ENCODE measurements around the gene PPP1R1A. TPM values are rescaled to one million over a fixed set of nuclear protein-coding genes. Genes with fewer than 3 reads are reported as not detected.
A peak's percentile ranks its signal among the peaks of the same experiment; 100 is the strongest.

The PPP1R1A gene
- total RNA-seq (1 to 10 TPM in 1 of 7 donors, not detected in 6; 2.1 TPM), polyA plus RNA-seq (under 1 TPM; 0.09 to 0.58 (median 0.24) TPM)
- long read RNA-seq, donor 1, partial matches to known transcripts, result 0 of 2 reads
- long read RNA-seq, donor 1, other reads (novel, unspliced or antisense), result 0 of 2 reads
- long read RNA-seq, donor 2, partial matches to known transcripts, result 0 of 2 reads
- long read RNA-seq, donor 2, other reads (novel, unspliced or antisense), result 0 of 2 reads

- Histone ChIP-seq H3K27ac (no peak within 1 kb of the TSS), H3K27me3 (replicated peaks in 1 of 7) (peaks cover 0 to 88% (median 28%) of the 10 kb centered on the region in 7 donors), H3K4me1 (peaks cover 0 to 16% (median 9%) of the 10 kb centered on the region in 6 donors), H3K9me3 (no peaks in the 10 kb centered on the region), H3K36me3 (no peaks in the 10 kb centered on the region), H3K4me3 (peak within 1 kb of the TSS in 7 of 8 donors; percentile 6 to 63 (median 23))
- no peak for TF ChIP-seq POLR2A (IDR thresholded peaks at IDR 0.05)
- no peak for TF ChIP-seq CTCF (IDR thresholded peaks at IDR 0.05 in 8 of 11, conservative IDR thresholded peaks at IDR 0.05 in 3 of 11)
- TF ChIP-seq POLR2AphosphoS5 (IDR thresholded peaks at IDR 0.05), result no peak
- WGBS, 5 donors, result 3 to 6% (median 4%) methylated on average over 20 to 77 of the region's 77 CpGs
- DNase-seq, result no peak
- intact Hi-C loops (cut with DNase I; ENCODE audit: low total_unique reads), result no loop called here
Observed at GRCh38 chr12:54588110-54588889, at the start of gene PPP1R1A. PPP1R1A (minus strand) TSS chr12:54588659; CDS start chr12:54588488, 171 bp downstream.

DNA sequence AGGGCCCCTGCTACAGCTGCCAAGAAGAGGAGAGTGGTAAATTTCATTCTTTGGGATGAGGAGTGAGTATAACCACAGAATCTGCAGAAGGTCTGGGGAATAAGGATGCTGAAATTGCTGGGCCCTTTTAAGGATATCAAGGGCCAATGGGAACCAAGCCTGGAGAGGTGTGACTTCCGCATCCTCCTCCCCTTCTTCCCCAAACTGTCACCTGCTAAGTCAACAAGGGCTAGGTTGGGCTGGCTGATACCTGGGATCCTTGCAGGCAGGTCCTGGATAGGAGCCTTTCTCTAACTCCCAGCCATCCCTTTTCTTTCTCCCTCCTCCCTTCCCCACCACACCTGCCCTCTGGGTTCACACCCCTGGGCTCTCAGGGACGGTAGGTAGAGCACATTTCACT lies 46.3 kb upstream of the PPP1R1A start, which contains the start of gene LACRT:
Gene LACRT, minus strand, starts transcription at position 101 of the 400 bp plus-strand sequence. Its CDS starts 54 bp downstream, at position 47.
- WGBS, 5 donors, result 63 to 79% (median 76%) methylated on average over 2 of the region's 2 CpGs
- H3K36me3 ChIP-seq, result no peaks in the 10 kb centered on the region
- peaks cover 0 to 20% (median 0%) of the 10 kb centered on the region in 7 donors for H3K27me3 ChIP-seq (replicated peaks in 1 of 7)
- no peaks in the 10 kb centered on the region for H3K4me1 ChIP-seq
- intact Hi-C loops (cut with DNase I; ENCODE audit: low total_unique reads), result no loop called here
- H3K27ac ChIP-seq, result no peak within 1 kb of the TSS
- H3K4me3 ChIP-seq, result no peak within 1 kb of the TSS
- TF ChIP-seq CTCF (IDR thresholded peaks at IDR 0.05 in 8 of 11, conservative IDR thresholded peaks at IDR 0.05 in 3 of 11) (no peak), POLR2A (IDR thresholded peaks at IDR 0.05) (no peak), POLR2AphosphoS5 (IDR thresholded peaks at IDR 0.05) (no peak)
- H3K9me3 ChIP-seq, result no peaks in the 10 kb centered on the region
- no peak for DNase-seq

DNA sequence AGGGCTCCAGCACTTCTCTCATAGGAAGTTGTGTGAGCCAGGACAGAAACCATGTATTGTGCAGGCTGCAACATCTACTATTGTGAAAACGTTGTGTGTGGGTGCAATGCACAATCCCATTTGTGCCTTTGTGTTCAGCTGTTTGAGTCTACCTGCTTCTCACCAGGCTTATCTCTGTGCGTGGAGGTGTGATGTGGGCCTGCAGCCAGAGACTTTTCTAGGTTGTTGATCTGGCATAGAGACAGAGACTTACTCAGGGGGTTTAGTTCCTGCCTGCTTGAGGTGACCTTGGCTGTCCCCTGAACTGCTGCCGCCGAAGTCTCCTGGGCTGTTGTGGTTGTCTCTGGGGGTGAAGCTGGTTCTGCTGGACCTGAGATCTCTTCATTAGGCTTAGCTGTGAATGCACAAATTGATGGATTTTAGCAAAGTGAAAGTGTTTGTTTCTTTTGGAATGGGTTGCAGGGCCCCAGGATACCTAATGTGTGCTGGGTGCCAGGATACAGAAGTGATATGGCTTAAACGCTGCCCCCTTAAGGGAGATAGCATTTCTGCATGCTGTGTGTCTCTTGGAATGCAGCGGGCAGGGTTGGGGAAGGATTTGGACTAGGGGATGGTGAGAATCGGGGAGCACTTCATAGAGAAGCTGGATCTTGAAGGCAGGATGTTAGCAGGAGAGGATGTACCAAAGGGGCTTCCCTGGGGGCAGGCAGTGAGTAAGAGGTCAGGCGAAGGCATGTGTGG lies 43.7 kb upstream of the PPP1R1A start:
- Histone ChIP-seq H3K36me3 (no peaks in the 10 kb centered on the region), H3K4me1 (no peaks in the 10 kb centered on the region), H3K9me3 (peaks cover 0 to 16% (median 9%) of the 10 kb centered on the region in 8 donors), H3K27ac (no peak overlapping the region), H3K27me3 (replicated peaks in 1 of 7) (peaks cover 0 to 23% (median 0%) of the 10 kb centered on the region in 7 donors), H3K4me3 (no peak overlapping the region)
- TF ChIP-seq CTCF (IDR thresholded peaks at IDR 0.05 in 8 of 11, conservative IDR thresholded peaks at IDR 0.05 in 3 of 11) (no peak), POLR2A (IDR thresholded peaks at IDR 0.05) (no peak)
- 62 to 72% (median 65%) methylated on average over 7 to 8 of the region's 8 CpGs for WGBS, 5 donors
- no peak for DNase-seq
- intact Hi-C loops (cut with DNase I; ENCODE audit: low total_unique reads), result no loop called here
